GM08714 (cell line): ENCODE data around the gene LEUTX.
A peak's percentile ranks its signal among the peaks of the same experiment; 100 is the strongest.
"Not testable (repeated sequence)": the region's sequence is repeated elsewhere in the genome, so short reads cannot be mapped to it uniquely, and the experiment has no call there.

Experiments used
- H3K4me3 ChIP-seq: fragments of 200-500 bp; sonication (Bioruptor generic); 2 replicates; pipeline ENCODE4 v1.5.1; 2014; ENCODE audit warnings: mild to moderate bottlenecking, low read length, inconsistent platforms
- ZNF274 ChIP-seq: IDR thresholded peaks from 2 replicates; pipeline ENCODE4 v1.6.1; 2012; ENCODE audit warnings: mild to moderate bottlenecking, low read depth, low read length

LEUTX gene

DNA sequence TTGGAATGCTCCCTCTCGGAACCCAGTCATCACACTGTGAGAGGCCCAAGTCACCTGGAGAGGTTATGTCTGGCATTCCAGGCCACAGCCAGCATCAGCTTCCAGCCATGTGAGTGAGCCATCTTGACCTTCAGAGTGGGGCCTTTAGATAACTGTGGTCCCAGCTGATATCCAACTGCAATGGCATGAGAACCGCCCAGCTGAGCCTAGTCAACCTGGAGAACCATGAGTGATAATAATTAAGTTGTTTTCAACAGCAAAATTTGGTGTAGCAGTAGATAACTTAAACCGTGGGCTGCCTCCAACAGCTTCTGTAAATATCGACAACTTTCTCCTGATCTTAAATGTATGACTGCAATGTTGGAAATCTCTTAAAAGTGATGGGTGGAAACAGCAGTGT lies 30.7 kb downstream of the LEUTX start:
- no peak overlapping the region for H3K4me3 ChIP-seq
- TF ChIP-seq ZNF274: no peak

DNA sequence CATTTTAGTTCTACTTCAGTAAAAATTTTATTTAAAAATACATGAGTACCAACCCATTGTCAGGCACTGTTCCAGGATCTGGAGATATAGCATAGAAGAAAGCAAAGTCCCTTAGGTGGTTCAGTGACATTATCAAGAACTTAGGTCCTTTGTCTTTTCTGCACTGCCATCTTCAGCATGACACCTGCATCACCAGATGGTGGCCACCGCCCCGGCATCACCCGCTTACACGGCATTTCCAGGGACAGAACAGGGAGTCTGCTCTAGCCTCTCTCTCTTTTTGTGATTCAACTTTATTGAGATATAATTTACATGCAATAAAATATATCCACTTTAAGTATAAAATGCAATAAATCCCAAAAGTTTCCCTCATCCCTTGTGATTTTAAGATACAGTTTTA lies 31.8 kb downstream of the LEUTX start:
- TF ChIP-seq ZNF274: no peak
- H3K4me3 ChIP-seq: no peak overlapping the region

DNA sequence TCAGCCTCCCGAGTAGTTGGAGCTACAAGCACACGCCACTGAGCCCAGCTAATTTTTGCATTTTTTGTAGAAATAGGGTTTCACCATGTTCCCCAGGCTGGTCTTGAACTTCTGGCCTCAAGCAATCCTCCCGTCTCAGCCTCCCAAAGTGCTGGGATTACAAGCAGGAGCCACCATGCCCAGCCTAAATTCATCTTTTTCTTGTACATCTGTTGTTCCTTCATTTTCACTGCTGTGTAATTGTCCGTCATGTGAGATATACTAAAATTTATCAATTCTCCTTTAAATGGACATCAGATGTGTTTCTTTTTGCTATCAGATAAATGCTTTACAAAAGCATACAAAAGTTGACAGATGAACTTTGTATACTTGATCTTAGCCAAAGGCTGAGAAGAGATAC lies 32.4 kb downstream of the LEUTX start:
- TF ChIP-seq ZNF274: no peak
- no peak overlapping the region for H3K4me3 ChIP-seq

DNA sequence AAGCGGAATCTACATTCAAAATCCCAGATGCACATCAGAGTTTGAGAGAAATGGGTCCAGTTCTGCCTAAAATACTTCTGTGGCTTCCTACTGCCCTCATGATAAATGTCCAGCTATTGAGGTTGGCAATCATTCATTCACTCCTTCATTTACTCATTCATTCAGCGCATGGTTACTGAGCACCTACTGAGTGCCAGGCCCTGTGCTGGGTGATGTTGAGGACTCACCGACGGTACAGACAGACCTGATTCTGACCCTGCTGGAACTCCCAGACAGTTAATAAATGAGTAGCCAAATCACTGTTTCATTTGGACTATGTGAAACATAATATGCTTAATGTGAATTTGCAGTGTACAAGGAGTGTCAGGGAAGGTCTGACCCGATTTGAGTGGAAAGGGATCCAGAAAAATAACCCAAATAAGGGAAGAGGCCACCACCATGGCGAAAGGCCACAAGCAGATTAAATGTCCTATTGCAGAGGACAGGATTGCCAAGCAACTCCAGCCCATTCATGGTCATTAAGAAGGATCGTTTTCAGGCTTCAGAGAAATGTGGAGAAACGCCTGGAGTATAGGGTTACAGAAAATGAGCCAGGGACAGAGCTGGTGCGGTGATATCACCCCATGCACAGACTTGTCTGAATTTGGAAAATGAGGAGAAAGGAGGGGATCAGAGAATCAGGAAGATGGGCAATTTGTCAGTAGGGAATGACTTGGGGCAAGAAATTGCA lies 34.8 kb downstream of the LEUTX start:
- no peak overlapping the region for H3K4me3 ChIP-seq

DNA sequence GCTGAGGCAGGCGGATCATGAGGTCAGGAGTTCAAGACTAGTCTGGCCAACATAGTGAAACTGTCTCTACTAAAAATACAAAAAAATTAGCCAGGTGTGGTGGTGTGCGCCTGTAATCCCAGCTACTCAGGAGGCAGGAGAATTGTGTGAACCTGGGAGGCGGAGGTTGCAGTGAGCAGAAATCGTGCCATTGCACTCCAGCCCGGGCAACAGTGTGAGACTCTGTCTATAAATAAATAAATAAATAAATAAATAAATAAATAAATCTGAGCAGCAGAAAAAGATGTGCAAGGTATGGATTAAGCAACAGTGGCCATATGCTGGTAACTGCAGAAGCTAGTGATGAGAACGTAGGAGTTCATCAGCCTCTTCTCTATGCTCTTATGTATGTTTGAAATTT lies 35.5 kb downstream of the LEUTX start:
- H3K4me3 ChIP-seq: not testable (repeated sequence)

More for the DNA sequence above, 34.8 kb downstream of the LEUTX start:
- TF ChIP-seq ZNF274: no peak

DNA sequence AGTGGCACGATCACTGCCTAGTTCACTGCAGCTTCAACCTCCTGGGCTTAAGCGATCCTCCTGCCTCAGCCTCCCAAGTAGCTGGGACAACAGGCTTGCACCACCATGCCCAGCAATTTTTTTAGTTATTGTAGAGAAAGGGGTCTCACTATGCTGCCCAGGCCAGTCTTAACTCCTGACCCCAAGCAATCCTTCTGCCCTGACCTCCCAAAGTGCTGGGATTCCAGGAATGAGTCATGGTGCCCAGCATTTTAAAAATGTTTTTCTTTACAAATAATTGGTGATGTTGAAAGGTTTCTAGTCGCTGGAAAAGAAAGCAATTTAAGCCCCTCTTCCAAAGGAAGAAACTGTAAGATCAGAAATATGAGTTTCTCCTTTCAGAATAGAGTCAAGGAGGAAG lies 35.9 kb downstream of the LEUTX start:
- TF ChIP-seq ZNF274: no peak
- H3K4me3 ChIP-seq: no peak overlapping the region

DNA sequence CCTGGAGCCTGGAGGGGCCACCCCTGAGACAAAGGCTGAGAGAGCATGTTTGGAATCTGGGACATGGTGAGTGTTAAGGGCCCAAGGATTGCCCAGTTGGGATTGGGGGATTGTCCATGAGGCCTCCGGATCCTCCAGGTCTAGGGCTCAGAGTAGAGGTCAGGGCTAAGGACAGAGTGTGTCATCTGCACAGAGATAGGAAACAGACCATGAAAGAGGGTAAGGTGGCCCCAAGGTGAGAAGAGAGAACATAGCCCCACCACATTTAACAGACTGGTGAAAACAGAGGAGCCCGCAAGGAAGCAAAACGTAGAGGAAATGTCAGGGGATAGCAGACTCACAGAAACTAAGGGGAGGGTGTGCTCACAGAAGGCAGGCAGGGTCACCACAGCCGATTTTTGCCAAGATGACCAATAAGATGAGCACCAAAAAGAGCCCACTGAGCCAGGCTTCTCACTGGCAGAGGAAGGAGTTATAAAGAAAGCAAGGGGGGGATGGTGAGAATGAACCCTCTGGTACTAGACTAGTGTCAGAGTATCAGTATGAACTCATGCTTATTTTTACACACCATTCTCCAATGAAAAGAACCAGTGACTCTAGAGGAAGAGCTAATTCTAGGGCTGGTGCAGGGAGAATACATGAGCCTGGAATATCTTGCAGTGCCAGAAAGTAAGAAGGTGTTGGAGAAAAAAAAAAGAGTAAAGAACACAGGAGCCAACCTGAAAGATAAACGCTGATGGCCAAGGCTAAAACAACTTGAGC lies 37.8 kb downstream of the LEUTX start:
- TF ChIP-seq ZNF274: no peak
- H3K4me3 ChIP-seq: no peak overlapping the region

DNA sequence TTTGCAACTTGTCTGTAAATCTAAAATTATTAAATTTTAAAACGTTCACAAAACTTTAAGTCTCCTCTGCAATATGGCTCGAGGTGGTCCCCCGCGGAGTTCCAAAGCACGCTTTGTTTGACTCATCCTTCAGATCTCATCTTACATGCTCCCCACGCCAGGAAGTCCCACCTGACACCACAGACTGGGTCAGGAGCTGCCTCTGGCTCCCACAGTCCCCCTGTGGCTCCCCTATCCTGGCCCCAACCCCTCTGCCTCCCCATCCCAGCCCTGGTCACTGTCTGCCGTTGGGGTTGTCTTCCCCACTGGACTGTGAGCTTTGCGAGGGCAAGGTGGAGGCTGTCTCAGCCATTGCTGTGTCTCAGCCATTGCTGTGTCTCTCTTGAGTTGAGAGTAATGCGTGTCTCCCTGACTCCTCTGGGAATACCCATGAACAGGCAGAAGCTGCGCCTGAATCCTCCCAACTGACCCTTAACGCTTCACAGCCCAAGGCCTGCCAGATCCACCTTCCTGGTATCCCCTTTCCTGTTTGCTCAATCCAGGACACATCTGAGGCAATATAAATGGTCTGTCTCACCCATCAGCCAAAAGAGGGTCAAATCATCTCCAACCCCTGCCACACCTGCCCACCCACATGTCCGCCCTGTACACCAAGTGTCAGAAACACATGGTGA lies 39.4 kb downstream of the LEUTX start:
- no peak overlapping the region for H3K4me3 ChIP-seq
- no peak for TF ChIP-seq ZNF274

DNA sequence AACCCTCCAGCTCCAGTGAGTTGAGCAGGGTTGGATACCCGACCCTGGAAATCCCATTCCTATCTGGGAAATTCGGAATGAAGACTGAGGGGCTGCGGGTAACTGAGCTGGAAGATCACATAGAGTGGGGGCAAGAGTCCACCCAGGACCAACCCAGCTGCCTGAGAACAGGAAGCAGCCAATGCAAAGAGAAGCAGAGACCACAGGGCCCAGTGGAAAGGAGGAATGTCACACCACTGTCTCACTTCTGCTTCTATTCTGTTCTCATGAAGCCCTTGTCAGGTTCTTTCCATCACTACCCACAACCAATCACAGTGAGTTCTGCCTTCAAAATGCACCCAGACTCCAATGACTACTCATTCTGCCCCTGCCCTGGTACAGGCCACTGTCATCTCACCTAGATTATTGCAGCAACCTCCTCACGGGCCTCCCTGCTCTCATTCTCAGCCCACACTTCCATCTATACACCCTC lies 40.0 kb downstream of the LEUTX start:
- no peak overlapping the region for H3K4me3 ChIP-seq
- TF ChIP-seq ZNF274: no peak

DNA sequence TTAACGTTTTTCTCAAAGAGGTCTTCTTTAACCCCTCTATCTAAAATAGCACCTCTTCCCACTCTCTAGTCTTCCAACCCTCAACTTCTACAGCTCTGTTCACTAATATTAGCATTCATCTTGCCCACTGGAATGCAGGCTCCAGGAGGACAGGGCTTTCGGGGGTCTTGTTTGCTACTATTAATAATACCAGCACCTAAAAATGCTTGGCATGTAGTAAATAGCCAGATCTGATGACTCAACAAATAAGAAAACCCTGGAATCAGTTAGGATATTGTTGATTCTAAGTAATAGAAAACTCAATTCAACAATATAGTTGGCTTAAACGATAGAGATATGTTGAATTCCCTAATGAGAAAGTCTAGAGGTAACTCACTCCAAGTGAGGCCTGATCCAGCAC lies 41.1 kb downstream of the LEUTX start:
- no peak overlapping the region for H3K4me3 ChIP-seq
- no peak for TF ChIP-seq ZNF274

DNA sequence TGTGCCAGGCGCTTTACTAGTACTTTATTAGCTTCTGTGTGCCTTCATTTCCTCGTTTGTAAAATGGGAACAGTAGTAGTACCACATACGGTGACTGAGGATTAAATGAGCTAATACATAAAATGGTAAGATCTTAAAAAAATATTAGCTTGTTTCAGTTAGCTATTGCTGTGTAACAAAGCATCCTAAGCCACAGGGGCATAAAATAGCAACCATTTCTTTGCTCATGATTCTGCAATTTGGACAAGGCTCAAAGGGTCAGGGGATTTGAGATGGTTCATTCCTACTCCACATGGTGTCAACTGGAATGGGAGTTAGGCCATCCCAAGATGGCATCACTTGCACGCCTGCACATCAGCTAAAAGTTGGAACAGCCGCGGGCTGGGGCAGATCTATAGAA lies 42.0 kb downstream of the LEUTX start:
- no peak for TF ChIP-seq ZNF274
- H3K4me3 ChIP-seq: no peak overlapping the region

DNA sequence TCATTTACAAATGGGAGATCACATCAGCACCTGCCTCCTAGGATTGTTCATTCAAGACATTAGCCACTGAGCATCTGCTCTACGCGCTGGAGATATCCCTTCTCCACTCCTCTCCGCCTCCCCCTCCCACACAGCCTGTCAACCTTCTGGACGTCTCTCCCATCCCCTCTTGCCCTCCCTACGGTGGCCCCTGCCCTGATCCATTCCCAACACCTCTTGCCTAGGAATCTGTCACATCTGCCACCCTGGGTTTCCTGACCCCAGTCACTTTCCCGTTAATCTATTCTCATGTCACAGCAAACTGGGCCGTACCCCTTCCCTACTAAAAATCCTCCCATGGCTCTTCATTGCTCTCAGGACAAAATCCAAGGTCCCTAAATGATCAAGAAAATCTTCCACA lies 45.0 kb downstream of the LEUTX start:
- no peak for TF ChIP-seq ZNF274
- H3K4me3 ChIP-seq: peak overlapping the region; percentile 87

DNA sequence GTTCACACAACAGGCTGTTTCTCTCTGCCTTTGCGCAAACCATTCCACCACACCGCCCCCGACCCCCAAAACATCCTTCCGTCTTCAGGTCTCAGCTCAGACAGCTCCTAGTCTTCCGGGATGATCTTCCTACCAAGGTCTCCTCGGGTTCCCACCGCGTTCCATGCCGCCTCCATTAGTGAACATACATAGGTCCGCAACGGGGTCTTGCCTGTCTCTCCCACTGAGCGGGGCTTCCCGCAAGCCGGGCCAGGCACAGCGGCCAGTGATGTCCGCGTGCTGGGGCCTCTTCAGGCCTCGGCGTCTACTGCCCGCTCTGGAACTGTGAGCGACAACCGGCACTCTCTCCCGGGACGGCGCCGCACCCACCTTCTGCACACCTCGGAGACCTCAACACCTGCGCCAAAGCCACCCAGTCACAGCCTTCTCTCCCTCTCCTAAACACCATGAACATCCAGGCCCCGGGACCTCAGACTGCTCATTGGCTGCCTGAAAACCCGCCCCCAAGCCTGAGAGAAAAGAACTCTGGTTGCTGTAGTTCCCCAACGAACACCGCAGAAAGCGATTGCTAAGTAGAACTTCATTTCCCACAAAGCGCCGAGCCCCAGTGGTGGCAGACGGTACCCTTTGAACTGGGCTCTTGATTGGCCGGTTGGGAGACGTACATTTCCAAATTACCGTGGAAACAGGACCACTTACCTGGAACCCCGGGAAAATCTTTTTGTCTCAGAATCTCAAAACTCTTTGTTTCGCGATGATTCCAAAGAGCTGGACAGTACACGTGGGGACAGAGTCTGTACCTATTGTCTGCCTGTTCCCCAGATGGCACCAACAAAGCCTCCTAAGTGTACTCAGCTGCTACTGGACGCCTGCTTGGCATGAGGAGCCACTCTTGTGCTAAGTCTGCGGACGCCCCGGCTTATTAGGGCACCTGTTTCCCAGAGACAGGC lies 45.8 kb downstream of the LEUTX start:
- peak overlapping the region; percentile 87 for H3K4me3 ChIP-seq
- TF ChIP-seq ZNF274: no peak

DNA sequence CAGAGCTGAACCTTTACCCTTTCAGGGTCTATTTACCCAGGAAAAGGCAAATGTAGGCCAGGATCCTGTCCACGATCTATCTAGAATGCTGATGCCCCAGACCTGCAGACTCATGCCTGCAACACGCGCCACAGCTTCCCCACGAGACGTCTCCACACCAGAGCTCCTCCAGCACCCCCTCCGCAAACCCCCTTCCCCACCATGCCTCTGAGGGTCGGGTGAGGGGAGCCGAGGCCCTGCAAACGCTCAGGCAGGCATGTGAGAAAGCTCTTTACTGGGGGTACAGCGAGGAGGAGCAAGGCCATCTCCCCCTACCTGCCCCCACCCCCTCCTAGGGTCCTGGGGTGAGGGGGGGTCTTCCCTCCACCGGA lies 46.4 kb downstream of the LEUTX start:
- H3K4me3 ChIP-seq: no peak overlapping the region

More for the DNA sequence above, 46.4 kb downstream of the LEUTX start:
- no peak for TF ChIP-seq ZNF274
